ENCODE results near the gene CREB5. TPM values are rescaled to one million over a fixed set of nuclear protein-coding genes. Genes with fewer than 3 reads are reported as not detected.

Gene CREB5
- total RNA-seq, 2 experiments from 2014 or later, result 1.2 to 1.5 TPM

- POLR2A ChIA-PET, result no interaction called here
- no peaks in the 10 kb centered on the region for H3K9me3 Mint-ChIP-seq
- ATAC-seq, result no peak
These were observed 374.8 kb downstream of the CREB5 start for GRCh38 chr7:28787106-28787505.

GRCh38 chr7:28790467-28790866, 378.1 kb downstream of the CREB5 start:
- Mint-ChIP-seq H3K9me3 (no peaks in the 10 kb centered on the region), H3K27me3 (peaks cover 1% of the 10 kb centered on the region), H3K4me3 (no peak overlapping the region), H3K36me3 (ENCODE audit: low read depth) (no peaks in the 10 kb centered on the region), H3K4me1 (ENCODE audit: low read depth) (no peaks in the 10 kb centered on the region), H3K27ac (no peak overlapping the region)
- CTCF ChIA-PET, result no interaction called here
- intact Hi-C loops (cut with micrococcal nuclease), result no loop called here
- no peak for ATAC-seq
- POLR2A ChIA-PET, result no interaction called here
- no peak for TF ChIP-seq CTCF (IDR thresholded peaks at IDR 0.05)
- DNase-seq, result no peak

More at GRCh38 chr7:28787106-28787505, 374.8 kb downstream of the CREB5 start:
- TF ChIP-seq CTCF (IDR thresholded peaks at IDR 0.05), result no peak
- Mint-ChIP-seq H3K4me1 (ENCODE audit: low read depth) (peaks cover 2% of the 10 kb centered on the region), H3K27ac (no peak overlapping the region), H3K4me3 (no peak overlapping the region), H3K27me3 (no peaks in the 10 kb centered on the region), H3K36me3 (ENCODE audit: low read depth) (no peaks in the 10 kb centered on the region)
- no peak for DNase-seq
- CTCF ChIA-PET, result no interaction called here
- intact Hi-C loops (cut with micrococcal nuclease), result no loop called here

DNA sequence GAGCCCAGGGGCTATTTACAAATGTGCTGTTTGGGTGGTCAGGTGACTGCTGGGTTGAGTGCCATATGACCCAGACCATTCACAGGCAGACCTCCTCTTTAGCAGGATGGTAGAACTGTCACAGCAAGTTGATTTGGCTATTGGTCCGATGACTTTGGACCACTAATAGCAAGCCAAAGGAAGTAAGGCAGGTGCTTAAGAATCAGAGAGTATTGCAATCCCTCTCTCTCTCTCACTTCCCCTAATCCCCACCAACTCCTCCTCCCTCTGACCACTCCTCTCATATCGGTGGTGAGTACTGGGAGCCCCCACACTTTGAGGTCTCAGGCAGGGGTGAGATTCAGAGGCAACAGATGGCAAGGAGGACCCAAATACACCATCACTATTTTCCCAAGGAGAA, 380.5 kb downstream of the CREB5 start:
- DNase-seq, result no peak
- H3K27me3 Mint-ChIP-seq, result peaks cover 1% of the 10 kb centered on the region
- no peaks in the 10 kb centered on the region for H3K9me3 Mint-ChIP-seq
- no peaks in the 10 kb centered on the region for H3K36me3 Mint-ChIP-seq (ENCODE audit: low read depth)
- H3K4me3 Mint-ChIP-seq, result no peak overlapping the region
- no peak for TF ChIP-seq CTCF (IDR thresholded peaks at IDR 0.05)
- POLR2A ChIA-PET, result no interaction called here
- ATAC-seq, result no peak
- CTCF ChIA-PET, result no interaction called here
- no peaks in the 10 kb centered on the region for H3K4me1 Mint-ChIP-seq (ENCODE audit: low read depth)
- intact Hi-C loops (cut with micrococcal nuclease), result no loop called here
- no peak overlapping the region for H3K27ac Mint-ChIP-seq

DNA sequence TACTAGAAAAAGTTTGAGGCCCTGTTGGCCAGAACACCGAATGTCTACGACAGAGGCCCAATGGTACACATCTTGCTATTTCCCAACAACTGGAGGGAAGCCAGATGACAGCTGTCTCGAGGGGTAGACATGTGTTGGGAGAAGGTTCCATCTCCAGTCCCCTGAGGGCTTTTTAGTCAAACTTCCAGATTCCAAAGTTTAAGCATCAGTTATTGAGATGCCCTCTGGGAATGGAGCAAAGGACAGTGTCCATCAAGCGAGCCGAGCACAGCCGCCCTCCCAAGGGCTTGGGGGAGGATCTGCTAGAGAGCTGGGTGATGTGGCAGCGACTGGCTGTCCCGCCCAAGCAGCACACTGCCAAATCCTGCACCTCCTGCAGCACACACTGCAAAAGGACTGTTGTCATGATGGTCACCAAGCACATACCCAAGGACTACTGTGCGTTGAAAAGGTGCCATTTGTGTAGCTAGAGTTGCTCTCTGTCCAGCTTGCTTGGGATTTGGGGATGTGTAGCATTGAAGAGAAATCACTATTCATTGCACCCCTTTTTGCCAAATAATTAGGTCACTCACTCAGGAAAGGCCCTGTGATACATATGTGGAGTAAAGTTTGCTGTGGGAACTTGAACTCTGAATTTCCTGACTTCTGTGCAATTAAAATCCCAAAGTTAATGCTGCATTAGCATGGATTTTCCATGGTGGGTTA, 381.2 kb downstream of the CREB5 start:
- CTCF ChIA-PET, result no interaction called here
- H3K9me3 Mint-ChIP-seq, result no peaks in the 10 kb centered on the region
- no peak overlapping the region for H3K27ac Mint-ChIP-seq
- H3K36me3 Mint-ChIP-seq (ENCODE audit: low read depth), result no peaks in the 10 kb centered on the region
- H3K27me3 Mint-ChIP-seq, result peaks cover 1% of the 10 kb centered on the region
- ATAC-seq (no peak), DNase-seq (no peak)
- no peak for TF ChIP-seq CTCF (IDR thresholded peaks at IDR 0.05)
- intact Hi-C loops (cut with micrococcal nuclease), result no loop called here
- H3K4me1 Mint-ChIP-seq (ENCODE audit: low read depth), result no peaks in the 10 kb centered on the region
- POLR2A ChIA-PET, result no interaction called here
- no peak overlapping the region for H3K4me3 Mint-ChIP-seq

DNA sequence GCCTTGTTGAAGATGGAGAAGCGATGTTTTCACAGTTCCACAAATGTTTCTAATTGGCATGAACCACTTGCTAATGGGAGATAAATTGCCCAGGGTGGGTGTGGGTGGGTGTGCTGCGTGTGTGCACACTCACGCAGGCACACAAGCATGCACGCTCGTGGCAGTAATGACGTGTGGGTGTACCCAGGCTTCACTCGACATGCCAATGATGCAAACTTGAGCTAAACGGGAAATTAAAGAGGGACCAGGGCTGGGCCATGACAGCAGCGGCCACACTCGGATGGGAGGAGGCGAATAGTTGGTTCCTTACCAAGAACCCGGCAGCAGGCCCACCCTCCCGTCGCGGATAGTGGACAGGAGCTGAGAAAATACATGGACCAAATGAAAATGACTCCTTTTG, 386.0 kb downstream of the CREB5 start:
- ChIA-PET CTCF (interaction anchor here (1.4 kb wide), 1 partner anchor 19 kb away, joined by 3 read pairs; no protein-coding TSS in a partner anchor), POLR2A (no interaction called here)
- Mint-ChIP-seq H3K27ac (no peak overlapping the region), H3K36me3 (ENCODE audit: low read depth) (no peaks in the 10 kb centered on the region), H3K27me3 (no peaks in the 10 kb centered on the region), H3K9me3 (no peaks in the 10 kb centered on the region), H3K4me1 (ENCODE audit: low read depth) (no peaks in the 10 kb centered on the region), H3K4me3 (no peak overlapping the region)
- intact Hi-C loops (cut with micrococcal nuclease), result no loop called here
- no peak for TF ChIP-seq CTCF (IDR thresholded peaks at IDR 0.05)
- ATAC-seq (no peak), DNase-seq (no peak)
